HG02840 (cell line): ENCODE results near the gene DOCK2.
"Not testable (repeated sequence)": the region's sequence is repeated elsewhere in the genome, so short reads cannot be mapped to it uniquely, and the experiment has no call there.

Source experiments
- ATAC-seq: cut with Tn5 transposase; IDR thresholded peaks from one replicate; pipeline ENCODE4 v1.9.1; 2021; ENCODE audit warnings: mild to moderate bottlenecking, moderate library complexity, moderate number of reproducible peaks; ENCODE audit not compliant: unreplicated experiment, low FRiP score

The DOCK2 gene

DNA sequence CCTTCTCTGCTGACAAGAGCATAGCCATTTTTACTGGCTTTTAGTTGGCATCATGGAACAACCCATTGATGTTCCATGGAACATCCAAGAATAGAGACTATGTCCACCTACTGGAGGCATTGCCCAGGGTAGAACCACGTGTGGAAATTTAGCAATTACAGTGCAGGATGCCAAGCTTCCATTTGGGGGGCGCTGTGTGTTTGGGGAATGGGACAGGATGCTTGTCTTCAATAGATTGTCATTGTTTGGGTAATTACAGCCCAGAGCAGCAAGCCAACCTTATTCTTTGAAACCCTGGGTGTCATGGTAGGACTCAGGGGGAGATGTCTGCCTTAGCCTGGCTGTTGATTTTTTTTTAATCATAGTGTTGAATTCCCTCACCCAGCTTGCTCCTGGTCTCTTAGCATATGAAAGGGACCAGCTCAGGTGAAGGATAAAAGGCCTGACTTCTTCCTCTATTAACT, 171.1 kb downstream of the DOCK2 start:
- ATAC-seq: no peak

- ATAC-seq: not testable (repeated sequence)
Observed at GRCh38 chr5:169808880-169809279, 171.8 kb downstream of the DOCK2 start.

- ATAC-seq: no peak
Observed at GRCh38 chr5:169809281-169809680, 172.2 kb downstream of the DOCK2 start.

GRCh38 chr5:169810524-169810923, 173.4 kb downstream of the DOCK2 start:
- ATAC-seq: no peak

DNA sequence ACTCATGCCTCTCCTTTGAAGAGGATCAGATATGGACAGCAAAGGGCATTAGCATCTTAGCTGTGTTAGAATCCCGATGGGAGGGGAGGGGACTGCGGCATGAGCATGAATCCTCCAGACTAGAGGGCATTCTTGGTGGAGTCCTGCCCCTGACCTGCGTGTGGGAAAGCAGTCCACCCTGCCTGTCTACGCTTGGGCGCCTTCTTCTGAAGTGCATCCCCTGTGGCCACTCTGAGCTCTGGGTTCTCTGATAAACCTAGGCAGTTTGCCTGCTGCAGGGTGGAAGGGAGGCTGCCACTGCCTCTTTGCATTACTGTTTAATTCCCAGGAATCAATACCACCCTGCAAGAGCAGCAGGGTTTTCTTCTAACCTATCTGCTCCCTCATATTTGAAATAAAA, 173.9 kb downstream of the DOCK2 start:
- ATAC-seq: no peak

DNA sequence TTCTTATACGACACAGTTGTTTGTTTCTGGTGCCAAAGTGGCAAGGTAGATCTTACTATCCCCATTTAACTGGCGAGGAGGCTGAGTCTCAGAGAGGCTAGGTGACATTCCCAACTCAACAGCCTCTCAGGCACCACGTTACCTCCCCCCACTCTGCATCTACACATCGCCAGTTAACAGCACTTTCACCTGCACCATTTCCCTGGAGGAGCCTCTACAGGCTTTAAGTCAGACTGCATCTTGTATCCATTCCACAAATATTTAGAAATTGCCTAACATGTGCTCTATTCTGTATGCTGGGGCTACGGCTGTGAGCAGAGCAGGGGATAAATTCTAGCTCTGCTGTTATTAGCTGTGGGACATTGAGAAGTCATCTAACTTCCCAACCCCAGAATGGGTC, 174.6 kb downstream of the DOCK2 start:
- ATAC-seq: no peak

GRCh38 chr5:169812786-169813185, 175.7 kb downstream of the DOCK2 start:
- ATAC-seq: no peak

DNA sequence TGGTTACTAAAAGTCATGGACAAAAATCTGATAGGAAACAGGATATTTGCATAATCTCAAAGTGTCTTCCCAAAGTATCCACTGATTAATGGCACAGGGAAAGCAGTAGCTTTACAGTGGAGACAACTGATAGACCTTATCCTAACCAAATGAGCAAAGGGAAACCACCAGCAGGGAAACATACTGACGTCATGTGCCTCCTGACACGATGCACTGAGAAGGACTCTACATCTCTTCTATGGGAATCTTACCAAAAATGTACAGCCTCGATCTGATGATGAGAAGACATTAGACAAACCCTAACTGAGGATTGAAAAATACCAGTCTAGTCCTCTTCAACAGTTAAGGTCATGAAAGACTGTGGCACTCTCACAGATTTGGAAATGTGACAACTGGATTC, 177.0 kb downstream of the DOCK2 start:
- no peak for ATAC-seq

GRCh38 chr5:169814522-169814921, 177.4 kb downstream of the DOCK2 start:
- no peak for ATAC-seq

DNA sequence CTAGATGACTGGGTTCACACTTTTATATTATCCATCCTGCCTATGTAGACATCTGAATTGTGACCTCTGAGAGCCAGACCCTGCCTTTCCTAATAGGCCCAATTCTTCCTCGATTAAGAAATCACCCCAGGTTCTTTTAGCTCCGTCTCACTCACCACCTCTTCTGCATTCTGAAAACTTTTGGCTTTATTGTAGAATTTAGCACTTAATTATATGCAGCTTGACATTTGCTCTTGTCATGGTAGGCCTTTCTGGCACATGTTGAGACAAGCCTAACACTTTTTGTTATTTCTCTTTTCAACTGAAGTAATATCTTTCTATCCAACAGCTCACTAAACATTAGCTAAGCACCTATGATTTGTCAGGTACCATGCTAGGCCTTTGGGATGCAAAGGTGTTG, 180.0 kb downstream of the DOCK2 start:
- ATAC-seq: no peak

- ATAC-seq: no peak
Observed at GRCh38 chr5:169826618-169827017, 189.5 kb downstream of the DOCK2 start.

DNA sequence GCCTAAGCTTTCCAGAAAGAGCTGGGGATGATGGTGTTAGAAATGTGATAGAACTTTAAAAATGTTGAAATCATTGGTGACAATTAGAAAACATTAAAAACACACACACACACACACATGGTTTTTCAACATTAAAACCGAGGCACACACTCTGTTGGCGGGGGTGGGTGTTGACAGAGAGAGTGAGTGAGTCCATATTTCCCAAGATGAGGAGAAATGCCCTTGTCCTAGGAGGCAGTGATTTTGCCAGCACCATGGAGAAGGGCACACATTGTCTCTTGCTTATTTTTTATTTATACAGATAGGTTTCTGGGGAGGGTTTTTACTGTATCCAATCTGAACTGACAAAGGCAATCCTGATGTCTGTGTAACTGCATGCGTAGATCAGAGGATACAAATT, 190.7 kb downstream of the DOCK2 start:
- no peak for ATAC-seq

GRCh38 chr5:169828385-169828784, 191.3 kb downstream of the DOCK2 start:
- no peak for ATAC-seq

DNA sequence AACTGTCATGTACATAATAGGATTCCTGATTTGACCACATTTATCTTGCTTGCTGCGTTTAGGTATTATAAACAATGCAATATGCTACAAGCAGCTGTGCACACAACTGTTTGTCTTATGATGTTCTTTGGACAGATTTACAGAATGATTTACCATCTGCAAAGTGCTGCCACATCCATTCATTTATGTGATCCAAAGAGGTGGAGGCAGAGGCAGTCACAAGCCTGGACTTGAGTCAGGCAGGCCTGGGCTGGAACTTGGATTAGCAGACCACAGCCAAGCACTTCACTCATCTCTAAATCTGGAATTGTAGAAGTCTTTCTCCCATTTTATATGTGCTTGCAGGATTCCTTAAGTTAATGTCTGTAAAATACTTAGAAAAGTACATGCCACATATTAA, 194.3 kb downstream of the DOCK2 start:
- no peak for ATAC-seq

DNA sequence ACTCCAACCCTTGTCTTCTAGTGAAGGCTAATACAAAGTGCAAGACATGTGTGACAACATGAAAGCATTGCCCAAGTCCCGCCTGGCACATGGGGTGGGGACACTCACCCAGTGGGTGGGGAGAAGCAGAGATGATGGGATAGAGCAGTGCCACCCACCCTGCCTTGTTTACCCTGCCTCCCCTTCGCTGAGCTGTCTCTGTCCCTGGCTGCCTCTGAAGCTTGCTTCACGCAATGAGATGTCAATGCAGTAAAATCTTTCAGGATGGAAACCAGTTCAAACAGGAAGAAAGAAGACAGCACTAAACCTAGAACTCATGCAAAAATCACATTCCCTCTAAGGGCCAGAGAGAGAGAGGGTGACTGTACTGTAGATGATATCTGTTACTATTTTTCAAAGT, 195.2 kb downstream of the DOCK2 start:
- ATAC-seq: no peak

DNA sequence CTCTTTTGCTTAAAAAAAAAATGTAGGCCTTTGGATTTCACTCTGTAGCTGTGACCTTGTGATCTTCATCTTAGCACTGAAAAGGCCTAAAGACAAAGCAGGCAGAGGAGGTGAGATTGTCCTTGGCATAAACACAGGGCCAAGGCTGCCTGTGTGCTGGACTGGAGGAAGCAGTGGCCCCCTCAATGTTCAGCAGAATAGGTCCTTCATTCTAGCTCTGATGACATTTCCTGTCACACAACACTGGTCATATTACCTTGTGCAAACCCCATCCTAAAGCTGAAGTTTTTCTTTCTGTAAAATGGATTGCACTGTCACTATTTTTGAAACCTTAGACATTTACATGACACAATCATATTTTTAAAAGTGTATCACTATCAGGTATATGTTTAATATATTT, 195.8 kb downstream of the DOCK2 start:
- no peak for ATAC-seq

GRCh38 chr5:169833681-169834292, 196.7 kb downstream of the DOCK2 start:
- ATAC-seq: not testable (repeated sequence)

DNA sequence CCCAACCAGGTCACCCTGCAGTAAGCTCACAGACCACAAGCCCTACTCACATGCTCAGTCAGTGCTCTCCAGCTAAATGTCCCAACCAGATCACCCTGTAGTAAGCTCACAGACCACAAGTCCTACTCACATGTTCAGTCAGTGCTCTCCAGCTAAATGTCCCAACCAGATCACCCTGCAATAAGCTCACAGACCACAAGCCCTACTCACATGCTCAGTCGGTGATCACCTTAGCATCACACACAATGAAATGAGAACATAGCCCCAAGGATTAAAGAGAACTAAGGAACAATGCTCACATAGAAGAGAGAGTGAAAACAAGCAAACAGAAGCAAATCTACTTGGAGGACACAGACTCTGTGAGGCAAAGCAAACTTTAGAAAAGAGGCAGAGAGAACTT, 197.5 kb downstream of the DOCK2 start:
- not testable (repeated sequence) for ATAC-seq

- no peak for ATAC-seq
Observed at GRCh38 chr5:169836835-169837536, 199.9 kb downstream of the DOCK2 start.

GRCh38 chr5:169837686-169838085, 200.6 kb downstream of the DOCK2 start:
- no peak for ATAC-seq

GRCh38 chr5:169838688-169839087, 201.6 kb downstream of the DOCK2 start:
- ATAC-seq: peak; percentile 65

DNA sequence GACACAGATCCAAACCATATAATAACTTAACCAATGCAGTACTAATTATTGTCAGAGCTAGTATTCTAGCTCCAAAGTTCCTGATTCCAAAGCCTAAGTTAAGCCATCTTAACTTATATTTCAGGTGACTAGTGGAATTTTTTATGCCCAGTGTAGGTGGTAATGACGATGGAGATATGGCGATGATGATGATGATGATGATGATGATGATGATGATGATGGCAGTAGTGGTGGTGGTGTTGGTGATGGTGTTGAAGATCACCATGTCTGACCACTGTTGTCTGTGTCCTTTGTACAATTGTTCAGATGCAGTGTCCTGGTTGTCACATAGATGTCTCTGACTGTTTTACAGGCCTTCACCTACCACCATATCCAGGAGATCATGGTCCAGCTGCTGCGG, 203.3 kb downstream of the DOCK2 start:
- no peak for ATAC-seq
